Breast epithelium (tissue), 3 donors: Measurements from ENCODE around the gene ENDOD1.

Experiments used
- POLR2A ChIP-seq: fragments of 450-650 bp; IDR thresholded peaks from one replicate; pipeline ENCODE4 v1.6.1; 2016; ENCODE audit warnings: antibody characterized with exemption, mild to moderate bottlenecking, moderate library complexity
- POLR2AphosphoS5 ChIP-seq, 3 donors: sonication (generic); formaldehyde crosslinking; IDR thresholded peaks; one replicate each; pipeline ENCODE4 v1.6.1; 2017; ENCODE audit warnings: antibody characterized with exemption in 3 of 3
- TF ChIP-seq, protein P1 (sequence below), 3 donors: fragments of 450-650 bp; IDR thresholded peaks; one replicate each; pipeline ENCODE4 v1.5.1; 2016 to 2017; ENCODE audit warnings: antibody characterized with exemption in 3 of 3, mild to moderate bottlenecking in 3 of 3, moderate library complexity in 3 of 3

DNA sequence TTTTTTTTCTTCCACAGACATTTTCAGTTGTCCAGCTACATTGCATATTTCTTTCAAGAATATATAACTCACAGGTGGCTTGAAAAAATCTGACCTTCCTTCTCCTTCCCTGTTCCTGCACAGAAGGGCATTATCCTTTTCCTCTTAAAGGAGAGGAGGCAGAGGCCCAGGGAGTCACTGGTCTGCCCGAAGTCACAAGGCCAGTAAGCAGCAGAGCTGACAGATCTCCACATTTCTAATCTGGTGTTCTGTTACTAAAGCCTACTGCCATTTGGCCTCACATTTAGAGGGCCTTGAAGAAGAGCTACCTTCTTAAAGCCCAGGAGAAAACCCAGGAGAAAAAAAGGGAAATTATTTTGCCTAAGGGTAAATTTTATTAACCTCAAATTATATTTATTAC lies 12.3 kb downstream of the ENDOD1 start:
- TF ChIP-seq, protein P1, sequence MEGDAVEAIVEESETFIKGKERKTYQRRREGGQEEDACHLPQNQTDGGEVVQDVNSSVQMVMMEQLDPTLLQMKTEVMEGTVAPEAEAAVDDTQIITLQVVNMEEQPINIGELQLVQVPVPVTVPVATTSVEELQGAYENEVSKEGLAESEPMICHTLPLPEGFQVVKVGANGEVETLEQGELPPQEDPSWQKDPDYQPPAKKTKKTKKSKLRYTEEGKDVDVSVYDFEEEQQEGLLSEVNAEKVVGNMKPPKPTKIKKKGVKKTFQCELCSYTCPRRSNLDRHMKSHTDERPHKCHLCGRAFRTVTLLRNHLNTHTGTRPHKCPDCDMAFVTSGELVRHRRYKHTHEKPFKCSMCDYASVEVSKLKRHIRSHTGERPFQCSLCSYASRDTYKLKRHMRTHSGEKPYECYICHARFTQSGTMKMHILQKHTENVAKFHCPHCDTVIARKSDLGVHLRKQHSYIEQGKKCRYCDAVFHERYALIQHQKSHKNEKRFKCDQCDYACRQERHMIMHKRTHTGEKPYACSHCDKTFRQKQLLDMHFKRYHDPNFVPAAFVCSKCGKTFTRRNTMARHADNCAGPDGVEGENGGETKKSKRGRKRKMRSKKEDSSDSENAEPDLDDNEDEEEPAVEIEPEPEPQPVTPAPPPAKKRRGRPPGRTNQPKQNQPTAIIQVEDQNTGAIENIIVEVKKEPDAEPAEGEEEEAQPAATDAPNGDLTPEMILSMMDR (IDR thresholded peaks at IDR 0.05): no peak
- TF ChIP-seq POLR2A: no peak
- no peak for TF ChIP-seq POLR2AphosphoS5 (IDR thresholded peaks at IDR 0.05)
